Measurements from ENCODE around the gene GMDS. TPM values are rescaled to one million over a fixed set of nuclear protein-coding genes. Genes with fewer than 3 reads are reported as not detected.

The GMDS gene
- total and polyA plus RNA-seq, 7 donors = 2.8 to 6.6 (median 4.7) TPM

- Histone ChIP-seq H3K27ac (no peak overlapping the region), H3K9me3 (no peaks in the 10 kb centered on the region), H3K4me3 (no peak overlapping the region), H3K27me3 (ENCODE audit: insufficient read depth in 3 of 3, low read length in 2 of 3) (no peaks in the 10 kb centered on the region), H3K4me1 (no peaks in the 10 kb centered on the region), H3K36me3 (ENCODE audit: insufficient read depth in 1 of 2, low read depth in 1 of 2) (no peaks in the 10 kb centered on the region)
- 90 to 92% (median 90%) methylated on average over 15 of the region's 15 CpGs for WGBS, 3 donors
- no peak for TF ChIP-seq CTCF (IDR thresholded peaks at IDR 0.05)
- DNase-seq = no peak
- intact Hi-C loops (cut with DNase I) = no loop called here
- no peak for ATAC-seq
Measured at GRCh38 chr6:1786455-1787453, 458.7 kb downstream of the GMDS start.

DNA sequence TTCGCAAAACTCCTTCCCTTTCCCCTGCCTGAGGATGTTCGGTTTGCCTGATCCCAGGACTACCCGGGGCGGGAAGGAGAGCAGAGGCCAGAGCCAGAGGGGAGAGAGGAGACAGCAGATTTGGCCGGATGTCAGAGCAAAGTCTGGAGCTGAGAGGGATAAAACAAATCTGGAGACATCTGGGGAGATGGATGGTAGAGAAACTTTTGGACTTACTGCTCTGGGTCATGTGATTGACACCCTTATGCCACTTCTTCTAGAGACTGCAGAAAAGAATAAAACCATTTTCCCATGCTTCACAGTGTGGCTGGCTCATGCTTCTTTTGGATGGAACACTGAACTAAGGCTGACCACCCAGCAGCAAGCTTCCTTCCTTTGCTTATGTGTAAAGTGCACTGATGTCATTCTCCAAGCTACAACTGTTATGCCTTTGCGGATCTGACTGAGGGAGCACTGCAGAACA is 461.0 kb downstream of the GMDS start:
- H3K4me3 ChIP-seq = no peak overlapping the region
- no peaks in the 10 kb centered on the region for H3K4me1 ChIP-seq
- DNase-seq (no peak), ATAC-seq (no peak)
- 61 to 74% (median 67%) methylated on average over 5 to 6 of the region's 6 CpGs for WGBS, 3 donors
- H3K27ac ChIP-seq = no peak overlapping the region
- H3K9me3 ChIP-seq = no peaks in the 10 kb centered on the region
- no peaks in the 10 kb centered on the region for H3K27me3 ChIP-seq (ENCODE audit: insufficient read depth in 3 of 3, low read length in 2 of 3)
- intact Hi-C loops (cut with DNase I) = no loop called here
- no peak for TF ChIP-seq CTCF (IDR thresholded peaks at IDR 0.05)
- no peaks in the 10 kb centered on the region for H3K36me3 ChIP-seq (ENCODE audit: insufficient read depth in 1 of 2, low read depth in 1 of 2)

DNA sequence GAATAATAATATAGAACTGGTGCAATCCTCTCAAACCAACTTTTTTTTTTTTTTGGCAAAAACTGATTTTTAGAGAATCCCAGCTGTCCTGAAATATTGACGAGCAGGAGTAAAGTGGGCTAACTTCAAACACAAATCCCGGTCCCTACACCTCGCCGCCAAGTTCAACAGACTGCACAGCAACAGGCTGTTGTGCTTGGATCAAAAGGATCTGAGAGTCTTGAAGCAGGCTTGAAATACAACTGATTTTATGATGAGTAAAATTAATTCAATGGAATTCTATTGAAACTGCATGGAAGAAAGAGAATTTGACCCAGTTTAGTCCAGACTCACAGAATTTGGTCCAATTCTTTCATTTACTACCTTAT is 463.6 kb downstream of the GMDS start:
- TF ChIP-seq CTCF (IDR thresholded peaks at IDR 0.05) = no peak
- WGBS, 3 donors = 94 to 97% (median 96%) methylated on average over 4 of the region's 4 CpGs
- H3K9me3 ChIP-seq = no peaks in the 10 kb centered on the region
- H3K4me3 ChIP-seq = no peak overlapping the region
- ATAC-seq = no peak
- no peak overlapping the region for H3K27ac ChIP-seq
- no peaks in the 10 kb centered on the region for H3K36me3 ChIP-seq (ENCODE audit: insufficient read depth in 1 of 2, low read depth in 1 of 2)
- H3K27me3 ChIP-seq (ENCODE audit: insufficient read depth in 3 of 3, low read length in 2 of 3) = no peaks in the 10 kb centered on the region
- no peaks in the 10 kb centered on the region for H3K4me1 ChIP-seq
- intact Hi-C loops (cut with DNase I) = no loop called here
- DNase-seq = no peak

- DNase-seq = no peak
- Histone ChIP-seq H3K27ac (no peak overlapping the region), H3K27me3 (ENCODE audit: insufficient read depth in 3 of 3, low read length in 2 of 3) (no peaks in the 10 kb centered on the region), H3K36me3 (ENCODE audit: insufficient read depth in 1 of 2, low read depth in 1 of 2) (no peaks in the 10 kb centered on the region), H3K9me3 (no peaks in the 10 kb centered on the region), H3K4me3 (no peak overlapping the region), H3K4me1 (no peaks in the 10 kb centered on the region)
- intact Hi-C loops (cut with DNase I) = no loop called here
- no peak for ATAC-seq
- WGBS, 3 donors = 85 to 88% (median 88%) methylated on average over 11 of the region's 11 CpGs
- TF ChIP-seq CTCF (IDR thresholded peaks at IDR 0.05) = no peak
Measured at GRCh38 chr6:1781152-1781816, 464.1 kb downstream of the GMDS start.

All from psoas muscle (tissue), 8 donors.